DLD1 (cell line): ENCODE results near the gene CREBRF.
"Not testable (repeated sequence)": the region's sequence is repeated elsewhere in the genome, so short reads cannot be mapped to it uniquely, and the experiment has no call there.

ENCODE experiments used
- in situ Hi-C: cut with HindIII; loops from 2 replicates; pipeline ENCODE4 v1.10.0; 2017; ENCODE audit warnings: low sequenced_read_pairs

Gene CREBRF

GRCh38 chr5:173148354-173148753 is 92.2 kb downstream of the CREBRF start:
- in situ Hi-C loops: no loop called here

GRCh38 chr5:173152547-173152946 is 96.4 kb downstream of the CREBRF start:
- in situ Hi-C loops: no loop called here

- in situ Hi-C loops: no loop called here
Observed at GRCh38 chr5:173153842-173154241, 97.7 kb downstream of the CREBRF start.

GRCh38 chr5:173154619-173155018 is 98.5 kb downstream of the CREBRF start:
- in situ Hi-C loops: not testable (repeated sequence)

GRCh38 chr5:173155912-173156311 is 99.8 kb downstream of the CREBRF start:
- in situ Hi-C loops: no loop called here

- in situ Hi-C loops: no loop called here
Observed at GRCh38 chr5:173158366-173158765, 102.2 kb downstream of the CREBRF start.

- in situ Hi-C loops: no loop called here
Observed at GRCh38 chr5:173159256-173159655, 103.1 kb downstream of the CREBRF start.

- in situ Hi-C loops: no loop called here
Observed at GRCh38 chr5:173161148-173161547, 105.0 kb downstream of the CREBRF start.

- in situ Hi-C loops: no loop called here
Observed at GRCh38 chr5:173163219-173163618, 107.1 kb downstream of the CREBRF start.

GRCh38 chr5:173165177-173166016 is 109.2 kb downstream of the CREBRF start:
- in situ Hi-C loops: no loop called here

GRCh38 chr5:173172166-173172565 is 116.0 kb downstream of the CREBRF start:
- in situ Hi-C loops: no loop called here

- in situ Hi-C loops: no loop called here
Observed at GRCh38 chr5:173175523-173175922, 119.4 kb downstream of the CREBRF start.

- in situ Hi-C loops: no loop called here
Observed at GRCh38 chr5:173178369-173178910, 122.3 kb downstream of the CREBRF start.

GRCh38 chr5:173180331-173180730 is 124.2 kb downstream of the CREBRF start:
- in situ Hi-C loops: no loop called here

GRCh38 chr5:173187054-173187743 is 131.0 kb downstream of the CREBRF start:
- in situ Hi-C loops: no loop called here

- in situ Hi-C loops: no loop called here
Observed at GRCh38 chr5:173188280-173188679, 132.1 kb downstream of the CREBRF start.
